ENCODE measurements around the gene PPP2R5C. TPM values are rescaled to one million over a fixed set of nuclear protein-coding genes. Genes with fewer than 3 reads are reported as not detected.

Gene PPP2R5C
- total and polyA plus RNA-seq, 2 of the 8 experiments (the other 6 are each of a cell fraction or from before 2014, with no cell fraction given), result 49.6 to 95.9 TPM

DNA sequence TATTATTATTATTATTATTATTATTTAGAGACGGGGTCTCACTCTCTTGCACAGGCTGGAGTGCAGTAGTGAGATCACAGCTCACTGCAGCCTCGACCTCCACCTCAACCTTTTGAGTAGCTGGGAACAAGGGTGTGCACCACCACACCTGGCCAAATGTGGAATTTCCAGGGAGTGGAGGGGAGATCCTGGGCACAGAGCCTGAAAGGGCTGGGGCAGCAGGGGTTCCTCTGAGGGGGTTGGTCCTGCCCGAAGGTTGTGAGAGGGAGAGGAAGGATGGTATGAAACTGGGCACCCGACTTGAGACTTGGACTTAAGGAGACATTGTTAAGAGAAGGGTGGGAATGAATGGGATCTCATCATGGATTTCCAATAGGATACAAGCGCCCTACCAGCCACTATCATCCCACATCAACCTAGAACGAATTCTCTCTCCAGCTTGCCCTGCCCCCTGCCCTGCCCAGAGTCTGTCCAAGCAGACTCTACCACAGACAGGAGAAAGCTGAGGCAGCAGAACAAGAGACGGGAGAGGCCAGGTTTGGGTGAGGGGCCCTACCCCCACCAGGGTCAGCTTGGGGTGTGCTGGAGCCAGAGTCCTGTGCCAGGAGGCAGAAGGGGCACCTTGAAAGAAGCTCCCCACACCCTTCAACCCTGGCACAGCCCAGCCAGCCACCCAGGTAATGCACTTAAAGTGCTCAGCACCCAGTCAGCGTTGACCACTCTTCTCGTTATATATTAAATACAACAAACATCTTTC is 200.4 kb downstream of the PPP2R5C start:
- no peak overlapping the region for H4K8ac ChIP-seq (ENCODE audit: extremely low read depth, insufficient read depth, low read length)
- ChIA-PET POLR2A (ENCODE audit: partially characterized antibody) (interaction anchor here (0.8 to 2.1 kb wide), 5 partner anchors 9 to 191 kb away, joined by 3 to 5 read pairs (median 3); no protein-coding TSS in a partner anchor), CTCF (ENCODE audit: partially characterized antibody) (interaction anchor here (0.6 to 3.7 kb wide), 30 partner anchors 8 to 256 kb away, joined by 3 to 23 read pairs (median 4); no protein-coding TSS in a partner anchor)
- FAIRE-seq, result no peak
- peaks cover 6% of the 10 kb centered on the region for H3K23me2 ChIP-seq (ENCODE audit: low read depth, low read length)
- no peak overlapping the region for H3K18ac ChIP-seq (ENCODE audit: extremely low read depth, low read length)
- H3K14ac ChIP-seq (ENCODE audit: insufficient read length), result no peak overlapping the region
- H3K56ac ChIP-seq (replicated peaks; ENCODE audit: insufficient read length, low read depth, low read length), result no peak overlapping the region
- no peak overlapping the region for H2BK15ac ChIP-seq (ENCODE audit: low read length)
- no peak overlapping the region for H2AFZ ChIP-seq (ENCODE audit: low read length)
- no peak overlapping the region for H2BK5ac ChIP-seq (ENCODE audit: low read depth, low read length)
- H2BK20ac ChIP-seq (ENCODE audit: low read length), result no peak overlapping the region
- H3K23ac ChIP-seq (ENCODE audit: insufficient read length), result no peak overlapping the region
- 86% methylated on average over 9 of the region's 9 CpGs; no CpG with 5 or more reads in 1 of the 2 experiments for WGBS, 2 experiments (ENCODE audit: extremely low coverage in 1 of 2, insufficient coverage in 1 of 2, insufficient read length in 1 of 2, insufficient replicate concordance in 2 of 2, low coverage in 1 of 2, low lambda C conversion rate in 2 of 2, missing lambda C conversion rate in 1 of 2)
- no peaks in the 10 kb centered on the region for H3K36me3 ChIP-seq (ENCODE audit: control insufficient read depth in 2 of 4, insufficient read depth in 4 of 4, low read length in 3 of 4)
- H4K91ac ChIP-seq (replicated peaks; ENCODE audit: insufficient read length, low read length), result no peak overlapping the region
- H3K4me2 ChIP-seq (ENCODE audit: insufficient read depth in 1 of 2, low read depth in 2 of 2, low read length in 2 of 2), result no peak overlapping the region
- H3K4me1 ChIP-seq (replicated peaks in 1 of 4; ENCODE audit: control insufficient read depth in 3 of 4, insufficient read depth in 4 of 4, low read length in 3 of 4), result peaks cover 0 to 3% (median under 1%) of the 10 kb centered on the region in 4 experiments; a peak in 2 of 7 replicates
- H3K4me3 ChIP-seq (ENCODE audit: extremely low read depth in 1 of 4, insufficient read depth in 2 of 4, low read depth in 3 of 4, low read length in 4 of 4), result no peak overlapping the region
- no peak overlapping the region for H3K27ac ChIP-seq (ENCODE audit: low read depth, low read length)
- no peak for DNase-seq (ENCODE audit: low read depth in 1 of 2, low spot score in 2 of 2)
- no peak overlapping the region for H4K5ac ChIP-seq (ENCODE audit: insufficient read length, low read depth, low read length)
- no peaks in the 10 kb centered on the region for H4K20me1 ChIP-seq (replicated peaks in 1 of 2; ENCODE audit: control insufficient read depth in 1 of 2, insufficient read depth in 2 of 2, low read length in 2 of 2)
- no peak overlapping the region for H2BK120ac ChIP-seq (replicated peaks; ENCODE audit: low read depth, low read length)
- H3K9me3 ChIP-seq (ENCODE audit: insufficient read depth in 2 of 2, low read depth in 1 of 2, low read length in 1 of 2), result no peaks in the 10 kb centered on the region
- peak overlapping the region; percentile 23; the same call in 1 of the 2 replicates for H2BK12ac ChIP-seq (ENCODE audit: low read depth, low read length)
- 0 out of 2 replicates have a peak, but pooled peaks cover 2% of the 10 kb centered on the region for H3K79me1 ChIP-seq (ENCODE audit: low read depth, low read length)
- H3K79me2 ChIP-seq (ENCODE audit: control insufficient read depth in 1 of 2, insufficient read depth in 2 of 2, low read length in 2 of 2), result peaks cover 11 to 21% of the 10 kb centered on the region in 2 experiments
- H2AK5ac ChIP-seq (ENCODE audit: low read depth, low read length), result no peak overlapping the region; the same call in 1 of the 2 replicates
- peaks cover 4 to 26% (median 14%) of the 10 kb centered on the region in 4 experiments for H3K27me3 ChIP-seq (replicated peaks in 1 of 4; ENCODE audit: control insufficient read depth in 3 of 4, extremely low read depth in 1 of 4, insufficient read depth in 3 of 4, low read length in 3 of 4)
- no peak overlapping the region for H3K9ac ChIP-seq (replicated peaks in 1 of 4; ENCODE audit: extremely low read depth in 1 of 4, low read depth in 3 of 4, low read length in 3 of 4)
- H3K4ac ChIP-seq (replicated peaks; ENCODE audit: insufficient read length, low read depth, low read length), result no peak overlapping the region
- TF ChIP-seq CEBPB (IDR thresholded peaks at IDR 0.05; ENCODE audit: low read depth, low read length), result no peak
- TF ChIP-seq TCF12 (IDR thresholded peaks at IDR 0.05; ENCODE audit: low read depth, low read length), result no peak
- TF ChIP-seq USF2 (IDR thresholded peaks at IDR 0.05; ENCODE audit: low read length), result no peak
- no peak for TF ChIP-seq FOSL1 (IDR thresholded peaks at IDR 0.05; ENCODE audit: insufficient read depth, low read depth, low read length)
- no peak for TF ChIP-seq RFX5 (IDR thresholded peaks at IDR 0.05; ENCODE audit: borderline replicate concordance, low read depth, low read length)
- TF ChIP-seq GABPA (IDR thresholded peaks at IDR 0.05; ENCODE audit: borderline replicate concordance, insufficient read depth, low read length), result no peak
- TF ChIP-seq TEAD4 (IDR thresholded peaks at IDR 0.05; ENCODE audit: low read depth, low read length), result no peak
- no peak for TF ChIP-seq SRF (IDR thresholded peaks at IDR 0.05; ENCODE audit: low read depth, low read length)
